B cell (primary cell): ENCODE data around the gene CPLX3.

Source experiments
- CTCF ChIP-seq: fragments of 200-600 bp; IDR thresholded peaks from one replicate; pipeline ENCODE4 v1.8.0; 2022; ENCODE audit warnings: antibody characterized with exemption, mild to moderate bottlenecking
- EZH2 ChIP-seq: IDR thresholded peaks from 2 replicates; pipeline ENCODE4 v1.6.1; 2012; ENCODE audit warnings: borderline replicate concordance, low read depth, mild to moderate bottlenecking, moderate library complexity, low read length; ENCODE audit not compliant: insufficient read depth, poor library complexity, severe bottlenecking

GRCh38 chr15:74845581-74845980 lies 19.2 kb downstream of the CPLX3 start:
- no peak for TF ChIP-seq CTCF
- no peak for TF ChIP-seq EZH2
